Hepatocyte (in vitro differentiated cells): ENCODE results near the gene DPYD. TPM values are rescaled to one million over a fixed set of nuclear protein-coding genes. Genes with fewer than 3 reads are reported as not detected.

ENCODE experiments used
- DNase-seq: peaks from one replicate; pipeline ENCODE4 v3.0.0-alpha.2; 2016; ENCODE audit warnings: low spot score
- H2AFZ ChIP-seq: fragments of 200-600 bp; sonication (generic); 2 replicates; pipeline ENCODE4 v1.6.0; 2016; ENCODE audit warnings: antibody characterized with exemption, mild to moderate bottlenecking
- H3K27ac ChIP-seq: fragments of 200-600 bp; sonication (generic); 2 replicates; pipeline ENCODE4 v1.5.1; 2016; ENCODE audit warnings: mild to moderate bottlenecking
- H3K27me3 ChIP-seq: fragments of 200-600 bp; sonication (generic); 2 replicates; pipeline ENCODE4 v1.6.1; 2016
- H3K36me3 ChIP-seq: fragments of 200-600 bp; sonication (generic); replicated peaks from 2 replicates; pipeline ENCODE4 v1.5.1; 2016; ENCODE audit warnings: low read depth; ENCODE audit not compliant: insufficient read depth
- H3K4me1 ChIP-seq: fragments of 200-600 bp; sonication (generic); 2 replicates; pipeline ENCODE4 v1.5.1; 2016; ENCODE audit warnings: mild to moderate bottlenecking, moderate library complexity; ENCODE audit not compliant: insufficient read depth
- H3K4me2 ChIP-seq: fragments of 200-600 bp; sonication (generic); 2 replicates; pipeline ENCODE4 v1.6.0; 2016
- H3K4me3 ChIP-seq: fragments of 200-600 bp; sonication (generic); 2 replicates; pipeline ENCODE4 v1.5.1; 2016; ENCODE audit warnings: mild to moderate bottlenecking
- H3K79me2 ChIP-seq: fragments of 200-600 bp; sonication (generic); 2 replicates; pipeline ENCODE4 v1.6.0; 2017; ENCODE audit warnings: mild to moderate bottlenecking
- H3K9me2 ChIP-seq: fragments of 200-600 bp; sonication (generic); replicated peaks from 2 replicates; pipeline ENCODE4 v1.6.0; 2017; ENCODE audit warnings: mild to moderate bottlenecking; ENCODE audit not compliant: insufficient read depth
- H3K9me3 ChIP-seq: fragments of 200-600 bp; sonication (generic); 2 replicates; pipeline ENCODE4 v1.5.1; 2016; ENCODE audit warnings: low read depth, mild to moderate bottlenecking
- H4K20me1 ChIP-seq: fragments of 200-600 bp; sonication (generic); 2 replicates; pipeline ENCODE4 v1.6.0; 2016; ENCODE audit warnings: mild to moderate bottlenecking; ENCODE audit not compliant: insufficient read depth, poor library complexity, severe bottlenecking
- CTCF ChIP-seq: fragments of 200-600 bp; sonication (generic); IDR thresholded peaks from 2 replicates; pipeline ENCODE4 v1.5.1; 2016; ENCODE audit warnings: antibody characterized with exemption, mild to moderate bottlenecking; ENCODE audit not compliant: poor library complexity
- EZH2 ChIP-seq: fragments of 200-600 bp; sonication (generic); IDR thresholded peaks from 2 replicates; pipeline ENCODE4 v1.6.1; 2016; ENCODE audit warnings: antibody characterized with exemption, mild to moderate bottlenecking, borderline replicate concordance
- EZH2phosphoT487 ChIP-seq: fragments of 200-600 bp; sonication (generic); IDR thresholded peaks from one replicate; pipeline ENCODE4 v1.6.1; 2018; ENCODE audit warnings: antibody characterized with exemption, mild to moderate bottlenecking, low read depth, moderate library complexity; ENCODE audit not compliant: unreplicated experiment, severe bottlenecking
- WGBS: methylation state at CpG from one replicate; pipeline ENCODE4 v1.1.6; 2016; ENCODE audit warnings: low lambda C conversion rate; ENCODE audit errors: missing lambda C conversion rate; 5-methylcytosine and 5-hydroxymethylcytosine counted together
- polyA plus RNA-seq: library from polyadenylated mRNA; unstranded; fragments of >200 nt; fragmentation: Nextera tagmentation; extraction: Ambion mirVana; gene quantifications from 2 replicates; pipeline ENCODE4 v1.2.1, GENCODE V29; 2016
- total RNA-seq: library from RNA; depleted of rRNA; stranded (reverse); fragments of >200 nt; gene quantifications from 2 replicates; pipeline ENCODE4 v1.2.3, GENCODE V29; 2014

DPYD gene
- total and polyA plus RNA-seq, 2 experiments from 2014 or later, result 7.5 to 21.8 TPM

DNA sequence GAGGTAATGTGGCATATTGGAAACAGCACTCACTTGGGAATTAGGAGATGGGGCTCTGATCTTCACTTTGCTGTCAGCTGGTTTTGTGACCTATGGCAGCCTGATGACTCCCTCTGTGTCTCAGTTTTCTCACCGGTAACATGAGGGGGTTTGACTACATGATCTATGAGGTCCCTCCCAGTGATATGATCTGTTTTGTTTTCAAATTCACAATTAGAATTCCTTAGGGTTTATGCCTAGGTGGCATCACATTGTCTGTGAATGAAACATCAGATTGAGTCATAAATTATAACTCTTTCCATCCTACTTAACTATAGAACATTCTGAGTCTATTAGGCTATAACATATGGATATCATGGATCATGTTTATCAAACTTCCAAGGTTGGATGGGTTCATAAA, 812.7 kb downstream of the DPYD start:
- Histone ChIP-seq H3K27me3 (no peaks in the 10 kb centered on the region), H3K36me3 (no peaks in the 10 kb centered on the region), H3K4me1 (no peaks in the 10 kb centered on the region), H3K27ac (no peak overlapping the region), H3K9me2 (no peaks in the 10 kb centered on the region), H4K20me1 (no peaks in the 10 kb centered on the region), H3K79me2 (no peaks in the 10 kb centered on the region), H3K4me3 (no peak overlapping the region), H2AFZ (no peak overlapping the region), H3K4me2 (no peak overlapping the region), H3K9me3 (no peaks in the 10 kb centered on the region)
- no peak for DNase-seq
- TF ChIP-seq EZH2 (no peak), CTCF (no peak), EZH2phosphoT487 (no peak)
- 85% methylated on average over 1 of the region's 1 CpG for WGBS

- Histone ChIP-seq H3K4me3 (no peak overlapping the region), H3K4me1 (no peaks in the 10 kb centered on the region), H3K4me2 (no peak overlapping the region), H3K9me3 (no peaks in the 10 kb centered on the region), H3K27me3 (no peaks in the 10 kb centered on the region), H2AFZ (no peak overlapping the region), H3K9me2 (no peaks in the 10 kb centered on the region), H4K20me1 (no peaks in the 10 kb centered on the region), H3K79me2 (no peaks in the 10 kb centered on the region), H3K27ac (no peak overlapping the region), H3K36me3 (no peaks in the 10 kb centered on the region)
- WGBS, result 51% methylated on average over 2 of the region's 2 CpGs
- no peak for TF ChIP-seq EZH2
- TF ChIP-seq CTCF, result no peak
- no peak for TF ChIP-seq EZH2phosphoT487
- DNase-seq, result no peak
These were observed 815.3 kb downstream of the DPYD start for GRCh38 chr1:97105531-97105930.

GRCh38 chr1:97101509-97101908, 819.3 kb downstream of the DPYD start:
- H3K9me3 ChIP-seq, result no peaks in the 10 kb centered on the region
- no peak for DNase-seq
- 88% methylated on average over 2 of the region's 2 CpGs for WGBS

More at GRCh38 chr1:97101509-97101908, 819.3 kb downstream of the DPYD start:
- no peaks in the 10 kb centered on the region for H3K27me3 ChIP-seq
- no peak overlapping the region for H3K27ac ChIP-seq
- no peaks in the 10 kb centered on the region for H3K36me3 ChIP-seq
- no peaks in the 10 kb centered on the region for H3K9me2 ChIP-seq
- H3K79me2 ChIP-seq, result no peaks in the 10 kb centered on the region
- H3K4me2 ChIP-seq, result no peak overlapping the region
- H3K4me3 ChIP-seq, result no peak overlapping the region
- H2AFZ ChIP-seq, result no peak overlapping the region
- no peaks in the 10 kb centered on the region for H4K20me1 ChIP-seq
- H3K4me1 ChIP-seq, result no peaks in the 10 kb centered on the region
- TF ChIP-seq EZH2phosphoT487, result no peak
- no peak for TF ChIP-seq EZH2
- no peak for TF ChIP-seq CTCF
